H1 (cell line): ENCODE results near the gene USH2A. TPM values are rescaled to one million over a fixed set of nuclear protein-coding genes. Genes with fewer than 3 reads are reported as not detected.

Experiments used
- CTCF ChIA-PET: fragments of 300-600 bp; sonication (Branson Sonifier 250); formaldehyde crosslinking; loops from one replicate; lab custom pipeline; 2021; ENCODE audit not compliant: partially characterized antibody; lab: Charles Lee
- POLR2A ChIA-PET: fragments of 300-600 bp; sonication (Branson Sonifier 250); formaldehyde crosslinking; loops from one replicate; lab custom pipeline; 2021; ENCODE audit warnings: inconsistent platforms; ENCODE audit not compliant: partially characterized antibody; lab: Charles Lee
- DNase-seq, 2 experiments: peaks; one replicate each; pipeline versions ENCODE4 v3.0.0 to v3.0.0-alpha.2; 2010 to 2022; ENCODE audit warnings: low spot score in 2 of 2, low read depth in 1 of 2, mixed read lengths in 1 of 2
- FAIRE-seq: peaks from 2 replicates; lab custom pipeline; 2011; peaks lifted over from hg19 to GRCh38; lab: Jason Lieb, UNC
- H2AFZ ChIP-seq: 2 replicates; pipeline ENCODE4 v1.8.1; 2012; ENCODE audit warnings: low read length, inconsistent platforms
- H2AK5ac ChIP-seq: 2 replicates; pipeline ENCODE4 v1.6.1; 2013; ENCODE audit warnings: low read depth, low read length
- H2BK120ac ChIP-seq: replicated peaks from 2 replicates; pipeline ENCODE3; 2013; ENCODE audit warnings: low read depth, low read length, inconsistent platforms
- H2BK12ac ChIP-seq: 2 replicates; pipeline ENCODE4 v1.6.1; 2013; ENCODE audit warnings: low read depth, low read length
- H2BK15ac ChIP-seq: 2 replicates; pipeline ENCODE4 v1.6.1; 2013; ENCODE audit warnings: low read length
- H2BK20ac ChIP-seq: 2 replicates; pipeline ENCODE4 v1.6.1; 2013; ENCODE audit warnings: low read length
- H2BK5ac ChIP-seq: 2 replicates; pipeline ENCODE4 v1.6.1; 2013; ENCODE audit warnings: low read depth, low read length
- H3K14ac ChIP-seq: 2 replicates; pipeline ENCODE4 v1.6.1; 2013; ENCODE audit warnings: inconsistent platforms; ENCODE audit not compliant: insufficient read length
- H3K18ac ChIP-seq: 2 replicates; pipeline ENCODE4 v1.6.1; 2013; ENCODE audit warnings: low read length; ENCODE audit errors: extremely low read depth
- H3K23ac ChIP-seq: 2 replicates; pipeline ENCODE4 v1.6.1; 2013; ENCODE audit warnings: inconsistent platforms; ENCODE audit not compliant: insufficient read length
- H3K23me2 ChIP-seq: 2 replicates; pipeline ENCODE4 v1.6.1; 2013; ENCODE audit warnings: low read depth, low read length
- H3K27ac ChIP-seq: 2 replicates; pipeline ENCODE4 v1.6.1; 2011; ENCODE audit warnings: low read depth, low read length, inconsistent platforms
- H3K27me3 ChIP-seq, 4 experiments: replicated peaks in 1 of 4; 1 replicate in 1 of 4; 2 replicates in 3 of 4; pipeline versions ENCODE4 v1.6.1 to v1.8.1; 2011 to 2013; ENCODE audit warnings: low read length in 3 of 4, mild to moderate bottlenecking in 3 of 4, inconsistent platforms in 2 of 4, mixed read lengths in 2 of 4, moderate library complexity in 1 of 4; ENCODE audit not compliant: control insufficient read depth in 3 of 4, insufficient read depth in 3 of 4; ENCODE audit errors: extremely low read depth in 1 of 4
- H3K36me3 ChIP-seq, 4 experiments: 2 replicates each; pipeline versions ENCODE4 v1.6.1 to v1.8.1; 2011 to 2013; ENCODE audit warnings: mild to moderate bottlenecking in 4 of 4, low read length in 3 of 4, moderate library complexity in 2 of 4, control low read depth in 1 of 4, inconsistent platforms in 1 of 4; ENCODE audit not compliant: insufficient read depth in 4 of 4, control insufficient read depth in 2 of 4
- H3K4ac ChIP-seq: replicated peaks from 2 replicates; pipeline ENCODE3; 2013; ENCODE audit warnings: low read length, low read depth, mixed read lengths, inconsistent platforms; ENCODE audit not compliant: insufficient read length
- H3K4me1 ChIP-seq, 4 experiments: replicated peaks in 1 of 4; 1 replicate in 1 of 4; 2 replicates in 3 of 4; pipeline versions ENCODE4 v1.6.1 to v1.8.1; 2011 to 2013; ENCODE audit warnings: low read length in 3 of 4, inconsistent platforms in 2 of 4, mixed read lengths in 1 of 4; ENCODE audit not compliant: insufficient read depth in 4 of 4, control insufficient read depth in 3 of 4
- H3K4me2 ChIP-seq, 2 experiments: 2 replicates each; pipeline versions ENCODE4 v1.6.1 to v1.8.1; 2011 to 2013; ENCODE audit warnings: low read depth in 2 of 2, low read length in 2 of 2, control low read depth in 1 of 2, inconsistent platforms in 1 of 2, mild to moderate bottlenecking in 1 of 2; ENCODE audit not compliant: insufficient read depth in 1 of 2
- H3K4me3 ChIP-seq, 4 experiments: fragments of 200-600, 300-600 bp in 1 of 4; sonication (generic), shearing (Covaris generic), sonication (Bioruptor Twin) in 1 of 4; 2 replicates each; pipeline versions ENCODE4 v1.5.1 to v1.8.1; 2011 to 2016; ENCODE audit warnings: low read length in 4 of 4, low read depth in 3 of 4, control low read depth in 2 of 4, inconsistent platforms in 2 of 4, mild to moderate bottlenecking in 2 of 4, mixed read lengths in 1 of 4, moderate library complexity in 1 of 4; ENCODE audit not compliant: insufficient read depth in 2 of 4; ENCODE audit errors: extremely low read depth in 1 of 4
- H3K56ac ChIP-seq: replicated peaks from 2 replicates; pipeline ENCODE3; 2013; ENCODE audit warnings: low read depth, mild to moderate bottlenecking, mixed read lengths, low read length, inconsistent platforms; ENCODE audit not compliant: insufficient read length
- H3K79me1 ChIP-seq: 2 replicates; pipeline ENCODE4 v1.6.1; 2013; ENCODE audit warnings: low read depth, low read length, control low read depth
- H3K79me2 ChIP-seq, 2 experiments: 2 replicates each; pipeline versions ENCODE4 v1.6.1 to v1.8.1; 2012 to 2013; ENCODE audit warnings: low read length in 2 of 2, mild to moderate bottlenecking in 2 of 2, inconsistent platforms in 1 of 2; ENCODE audit not compliant: insufficient read depth in 2 of 2, control insufficient read depth in 1 of 2
- H3K9ac ChIP-seq, 4 experiments: replicated peaks in 1 of 4; 1 replicate in 1 of 4; 2 replicates in 3 of 4; pipeline versions ENCODE4 v1.6.1 to v1.8.1; 2011 to 2013; ENCODE audit warnings: low read depth in 3 of 4, low read length in 3 of 4, control low read depth in 2 of 4, mild to moderate bottlenecking in 2 of 4, moderate library complexity in 2 of 4, inconsistent platforms in 1 of 4; ENCODE audit errors: extremely low read depth in 1 of 4
- H3K9me3 ChIP-seq, 2 experiments: 2 replicates each; pipeline versions ENCODE4 v1.6.1 to v1.8.1; 2012 to 2013; ENCODE audit warnings: mild to moderate bottlenecking in 2 of 2, moderate library complexity in 2 of 2, control low read depth in 1 of 2, inconsistent platforms in 1 of 2, low read depth in 1 of 2, low read length in 1 of 2, mixed read lengths in 1 of 2; ENCODE audit not compliant: insufficient read depth in 2 of 2
- H4K20me1 ChIP-seq, 2 experiments: replicated peaks in 1 of 2; 2 replicates each; pipeline versions ENCODE3 to v1.8.1; 2011 to 2013; ENCODE audit warnings: inconsistent platforms in 2 of 2, low read length in 2 of 2, mild to moderate bottlenecking in 1 of 2; ENCODE audit not compliant: insufficient read depth in 2 of 2, control insufficient read depth in 1 of 2
- H4K5ac ChIP-seq: 2 replicates; pipeline ENCODE4 v1.6.1; 2013; ENCODE audit warnings: low read length, low read depth, mixed read lengths, inconsistent platforms; ENCODE audit not compliant: insufficient read length
- H4K8ac ChIP-seq: 2 replicates; pipeline ENCODE4 v1.8.0; 2013; ENCODE audit warnings: mild to moderate bottlenecking, moderate library complexity, low read length, inconsistent platforms; ENCODE audit not compliant: insufficient read depth; ENCODE audit errors: extremely low read depth
- H4K91ac ChIP-seq: replicated peaks from 2 replicates; pipeline ENCODE3; 2013; ENCODE audit warnings: low read length, mixed read lengths, inconsistent platforms; ENCODE audit not compliant: insufficient read length
- BACH1 ChIP-seq: IDR thresholded peaks from 2 replicates; pipeline ENCODE4 v1.6.1; 2012; ENCODE audit warnings: low read length, improper control_type of control experiment
- BRCA1 ChIP-seq: IDR thresholded peaks from 2 replicates; pipeline ENCODE4 v1.6.1; 2012; ENCODE audit warnings: low read depth, low read length, improper control_type of control experiment
- CBX8 ChIP-seq: fragments of 300-800, 300-1000 bp; sonication (generic); IDR thresholded peaks from 2 replicates; pipeline ENCODE4 v1.7.1; 2016; ENCODE audit warnings: low read depth, low read length, borderline replicate concordance
- KDM4A ChIP-seq: IDR thresholded peaks from one replicate; pipeline ENCODE4 v1.7.1; 2012; ENCODE audit warnings: low read depth, mild to moderate bottlenecking, moderate library complexity, low read length, inconsistent platforms; ENCODE audit not compliant: severe bottlenecking
- MAFK ChIP-seq: IDR thresholded peaks from 2 replicates; pipeline ENCODE4 v1.6.1; 2012; ENCODE audit warnings: low read depth, mild to moderate bottlenecking, improper control_type of control experiment, low read length
- PHF8 ChIP-seq: fragments of 200-600 bp; sonication (generic); conservative IDR thresholded peaks from 2 replicates; pipeline ENCODE4 v1.7.1; 2012; ENCODE audit warnings: low read depth, mild to moderate bottlenecking, inconsistent platforms, low read length, moderate library complexity
- SIRT6 ChIP-seq: IDR thresholded peaks from one replicate; pipeline ENCODE4 v1.7.1; 2012; ENCODE audit warnings: low read length, inconsistent platforms
- SP4 ChIP-seq: IDR thresholded peaks from 2 replicates; pipeline ENCODE4 v1.6.1; 2012; ENCODE audit warnings: low read length, inconsistent platforms
- TCF12 ChIP-seq: IDR thresholded peaks from 2 replicates; pipeline ENCODE4 v1.6.1; 2011; ENCODE audit warnings: low read depth, mild to moderate bottlenecking, low read length
- WGBS, 2 experiments: shearing (Covaris generic) in 1 of 2; methylation state at CpG; one replicate each; pipeline versions ENCODE4 v1.1.6 to v1.1.7; 2013 to 2015; ENCODE audit warnings: low lambda C conversion rate in 2 of 2, mixed read lengths in 2 of 2, inconsistent platforms in 1 of 2, low coverage in 1 of 2, missing lambda C conversion rate in 1 of 2; ENCODE audit not compliant: insufficient replicate concordance in 2 of 2, insufficient coverage in 1 of 2, insufficient read length in 1 of 2; ENCODE audit errors: extremely low coverage in 1 of 2, missing lambda C conversion rate in 1 of 2; 5-methylcytosine and 5-hydroxymethylcytosine counted together
- polyA plus RNA-seq, 7 experiments: library from polyadenylated mRNA; depleted of rRNA in 3 of 7; stranded (reverse) in 5 of 7; unstranded in 2 of 7; fragments of >200 nt in 5 of 7; fragments of 200-250 nt in 2 of 7; gene quantifications; 1 replicate in 5 of 7; 2 replicates in 1 of 7; 4 replicates in 1 of 7; pipeline versions ENCODE4 v1.2.1 to v1.2.3, GENCODE V29; 2011 to 2013; ENCODE audit warnings: missing spikeins in 2 of 7, mixed read lengths in 2 of 7
- total RNA-seq: library from RNA; stranded (reverse); fragmentation: NEBNext Ultra II Directional; extraction: Animal tissue kit (Norgen Biotek cat#: 25700); gene quantifications from 2 replicates; pipeline ENCODE4 v1.2.1, GENCODE V29; 2021

USH2A gene
- total and polyA plus RNA-seq, 2 of the 8 experiments (the other 6 are each of a cell fraction or from before 2014, with no cell fraction given), result 0.02 to 0.17 TPM

DNA sequence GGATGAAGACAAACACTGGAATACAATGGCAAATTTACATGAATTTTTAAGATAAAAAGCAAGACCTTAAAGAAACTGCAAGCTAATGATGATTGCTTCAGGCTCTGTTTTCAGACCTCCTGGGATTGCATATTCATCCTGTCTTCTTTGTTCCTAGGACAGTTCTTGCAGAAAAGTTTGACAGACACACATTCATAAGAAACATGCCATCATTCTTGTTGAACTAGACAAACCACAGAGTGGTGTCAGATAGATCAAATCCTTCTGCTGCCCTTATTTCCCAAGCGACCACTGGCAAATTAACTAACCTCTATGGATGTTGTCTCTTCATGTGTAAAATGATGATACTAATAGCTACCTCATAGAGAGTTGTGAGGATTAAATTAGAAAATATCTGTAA, 674.8 kb downstream of the USH2A start:
- FAIRE-seq, result no peak

More for the DNA sequence above, 674.8 kb downstream of the USH2A start:
- Histone ChIP-seq H3K4ac (no peak overlapping the region), H3K79me1 (no peaks in the 10 kb centered on the region), H3K23ac (no peak overlapping the region), H2AFZ (no peak overlapping the region), H3K27ac (no peak overlapping the region), H4K8ac (no peak overlapping the region), H3K4me3 (no peak overlapping the region), H2AK5ac (no peak overlapping the region), H3K9me3 (no peaks in the 10 kb centered on the region), H3K18ac (no peak overlapping the region), H3K27me3 (no peaks in the 10 kb centered on the region), H3K14ac (no peak overlapping the region), H3K4me2 (no peak overlapping the region), H4K91ac (no peak overlapping the region), H3K9ac (no peak overlapping the region), H2BK12ac (no peak overlapping the region), H3K79me2 (no peaks in the 10 kb centered on the region), H3K56ac (no peak overlapping the region), H3K23me2 (no peaks in the 10 kb centered on the region), H2BK5ac (no peak overlapping the region), H2BK15ac (no peak overlapping the region), H3K36me3 (no peaks in the 10 kb centered on the region), H2BK120ac (no peak overlapping the region), H3K4me1 (no peaks in the 10 kb centered on the region), H4K20me1 (no peaks in the 10 kb centered on the region), H2BK20ac (no peak overlapping the region), H4K5ac (no peak overlapping the region)
- ChIA-PET CTCF (no interaction called here), POLR2A (no interaction called here)
- TF ChIP-seq SIRT6 (no peak), KDM4A (no peak), MAFK (no peak), SP4 (no peak), TCF12 (no peak), PHF8 (no peak), BACH1 (no peak), CBX8 (no peak), BRCA1 (no peak)
- WGBS, 2 experiments, result 92% methylated on average over 1 of the region's 1 CpG; no CpG with 5 or more reads in 1 of the 2 experiments
- no peak for DNase-seq
